Activated naive CD4-positive, alpha-beta T cell treated with anti-CD3 and anti-CD28 coated beads, Interleukin-2, amount 10 ng/mL, durations not matched to agents 7 days and 5 days (primary cell): Measurements from ENCODE around the gene ISYNA1.

Experiments
- CTCF ChIA-PET: fragments of 350-600 bp; sonication (Branson Sonifier 250); formaldehyde crosslinking; loops from one replicate; lab custom pipeline; 2021; ENCODE audit warnings: antibody characterized with exemption; lab: Charles Lee
- DNase-seq: peaks from one replicate; pipeline ENCODE4 v3.0.0-alpha.2; 2020
- H3K27ac Mint-ChIP-seq: one replicate; pipeline ENCODE4 v1.8.0; 2021; ENCODE audit warnings: mild to moderate bottlenecking, moderate library complexity, mixed read lengths
- H3K27me3 Mint-ChIP-seq: one replicate; pipeline ENCODE4 v1.8.0; 2021; ENCODE audit warnings: mild to moderate bottlenecking, mixed read lengths
- H3K36me3 Mint-ChIP-seq: one replicate; pipeline ENCODE4 v1.8.0; 2021; ENCODE audit warnings: mixed read lengths
- H3K4me1 Mint-ChIP-seq: one replicate; pipeline ENCODE4 v1.8.0; 2021; ENCODE audit warnings: mixed read lengths
- H3K4me3 Mint-ChIP-seq: one replicate; pipeline ENCODE4 v1.8.0; 2021; ENCODE audit warnings: mild to moderate bottlenecking, moderate library complexity, mixed read lengths
- H3K9me3 Mint-ChIP-seq: one replicate; pipeline ENCODE4 v1.8.0; 2021; ENCODE audit warnings: mixed read lengths

Gene ISYNA1

DNA sequence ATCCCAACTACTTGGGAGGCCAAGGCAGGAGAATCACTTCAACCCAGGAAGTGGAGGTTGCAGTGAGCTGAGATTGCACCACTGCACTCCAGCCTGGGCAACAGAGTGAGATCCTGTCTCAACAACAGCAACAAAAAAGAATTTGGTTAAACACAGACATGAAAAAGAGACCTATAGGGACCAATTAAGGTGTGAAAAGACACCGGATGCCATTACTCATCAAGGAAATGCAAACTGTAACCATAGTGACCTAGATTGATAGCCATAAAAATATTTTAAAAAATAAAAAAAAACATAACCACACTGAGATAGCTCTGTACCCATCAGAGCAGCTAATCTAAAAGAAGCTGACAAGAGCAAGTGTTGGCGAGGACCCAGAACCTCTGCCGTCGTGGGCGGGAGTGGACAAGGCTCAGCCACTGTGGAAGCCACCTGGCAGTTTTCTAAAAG is 37.1 kb upstream of the ISYNA1 start:
- CTCF ChIA-PET = no interaction called here
- DNase-seq = no peak
- no peak overlapping the region for H3K4me3 Mint-ChIP-seq

DNA sequence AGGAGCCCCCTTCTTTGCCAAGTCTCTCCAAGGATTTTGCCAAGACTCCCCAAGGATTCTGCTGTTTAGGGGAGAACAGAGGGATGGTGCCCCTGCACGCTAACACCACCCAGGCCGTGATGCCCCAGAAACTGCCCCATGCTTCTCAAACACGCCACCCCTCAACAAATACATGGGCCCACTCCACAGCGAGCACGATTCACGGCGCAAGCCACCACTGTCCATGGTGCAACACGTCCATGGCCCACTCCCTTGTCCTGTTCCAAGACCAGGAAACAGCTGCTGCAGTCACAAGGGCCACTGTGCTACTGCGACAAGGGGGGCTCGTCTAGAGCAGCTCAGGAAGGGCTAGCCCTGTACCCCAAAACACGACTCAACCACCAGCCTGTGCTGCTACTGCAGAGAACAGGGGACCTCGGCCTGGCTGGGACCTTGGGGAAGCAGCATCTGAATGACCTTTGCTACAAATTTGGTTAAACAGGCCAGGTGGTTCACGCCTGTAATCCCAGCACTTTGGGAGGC is 36.5 kb upstream of the ISYNA1 start:
- DNase-seq = no peak
- CTCF ChIA-PET = no interaction called here
- Mint-ChIP-seq H3K4me3 (no peak overlapping the region), H3K9me3 (no peaks in the 10 kb centered on the region), H3K36me3 (peaks cover 6% of the 10 kb centered on the region), H3K4me1 (peaks cover 31% of the 10 kb centered on the region), H3K27me3 (no peaks in the 10 kb centered on the region), H3K27ac (peak overlapping the region; percentile 55)

More for the DNA sequence above, 37.1 kb upstream of the ISYNA1 start:
- H3K27ac Mint-ChIP-seq = peak overlapping the region; percentile 55
- H3K36me3 Mint-ChIP-seq = peaks cover 6% of the 10 kb centered on the region
- peaks cover 37% of the 10 kb centered on the region for H3K4me1 Mint-ChIP-seq
- H3K9me3 Mint-ChIP-seq = no peaks in the 10 kb centered on the region
- no peaks in the 10 kb centered on the region for H3K27me3 Mint-ChIP-seq

DNA sequence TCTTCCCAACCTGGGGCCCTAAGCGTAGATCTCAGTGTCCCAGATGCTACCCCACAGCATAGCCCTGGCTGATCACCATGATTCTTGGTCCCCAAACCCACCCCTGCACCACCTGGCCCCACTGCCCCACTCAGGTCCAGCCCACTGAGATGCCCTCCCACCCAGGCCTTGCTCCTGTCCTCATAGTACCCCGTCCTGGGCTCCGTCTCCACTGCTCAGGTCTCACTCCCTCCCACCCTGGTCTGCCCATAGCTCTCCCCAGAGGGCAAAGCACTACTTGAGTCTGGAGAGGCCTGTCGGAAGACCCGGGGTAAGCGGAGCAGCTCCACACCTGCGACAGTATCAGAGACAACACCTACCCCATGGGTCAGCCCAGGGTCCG is 35.8 kb upstream of the ISYNA1 start:
- H3K27ac Mint-ChIP-seq = no peak overlapping the region
- H3K9me3 Mint-ChIP-seq = no peaks in the 10 kb centered on the region
- no peak for DNase-seq
- peaks cover 24% of the 10 kb centered on the region for H3K4me1 Mint-ChIP-seq
- no peak overlapping the region for H3K4me3 Mint-ChIP-seq
- H3K36me3 Mint-ChIP-seq = peaks cover 6% of the 10 kb centered on the region
- no peaks in the 10 kb centered on the region for H3K27me3 Mint-ChIP-seq
- CTCF ChIA-PET = interaction anchor here (0.9 kb wide), 1 partner anchor 13 kb away, joined by 3 read pairs; no protein-coding TSS in a partner anchor

DNA sequence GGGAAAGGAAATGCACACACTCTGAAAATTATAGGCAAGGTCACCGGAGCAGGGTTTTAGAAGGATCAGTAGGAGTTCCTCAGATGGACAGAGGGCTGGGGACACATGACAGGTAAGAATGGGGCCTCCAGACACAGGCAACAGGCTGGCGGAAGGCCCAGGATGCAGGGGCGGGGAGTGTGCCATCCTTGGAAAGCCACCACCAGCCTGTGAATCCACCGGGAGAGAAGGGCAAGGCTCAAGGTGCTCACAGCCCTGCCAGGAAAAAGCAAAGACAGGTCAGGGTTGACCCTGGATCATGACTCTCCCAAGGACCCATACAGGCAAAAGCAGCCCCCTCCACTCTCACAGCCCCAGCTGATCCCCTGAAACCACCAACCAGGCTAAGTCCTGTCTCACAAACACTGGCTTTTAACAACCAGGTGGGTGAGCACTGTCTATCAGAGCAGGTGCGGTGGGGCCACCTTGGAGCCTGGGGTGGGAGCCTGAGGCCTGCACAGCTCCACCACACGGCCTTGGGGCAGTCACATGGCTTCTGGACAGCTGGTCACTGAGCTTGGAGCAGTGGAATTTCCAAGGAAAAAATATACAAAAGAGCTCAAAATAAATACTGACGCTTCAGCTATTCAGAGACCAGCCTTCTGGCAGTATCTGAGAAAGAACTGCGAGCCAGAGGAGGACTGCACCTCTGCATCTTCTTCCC is 35.2 kb upstream of the ISYNA1 start:
- Mint-ChIP-seq H3K4me1 (peaks cover 18% of the 10 kb centered on the region), H3K27me3 (no peaks in the 10 kb centered on the region), H3K36me3 (peaks cover 6% of the 10 kb centered on the region), H3K4me3 (no peak overlapping the region), H3K9me3 (no peaks in the 10 kb centered on the region), H3K27ac (no peak overlapping the region)
- no peak for DNase-seq
- CTCF ChIA-PET = interaction anchor here (0.9 to 1.0 kb wide), 2 partner anchors 12 to 47 kb away, joined by 3 read pairs; no protein-coding TSS in a partner anchor

DNA sequence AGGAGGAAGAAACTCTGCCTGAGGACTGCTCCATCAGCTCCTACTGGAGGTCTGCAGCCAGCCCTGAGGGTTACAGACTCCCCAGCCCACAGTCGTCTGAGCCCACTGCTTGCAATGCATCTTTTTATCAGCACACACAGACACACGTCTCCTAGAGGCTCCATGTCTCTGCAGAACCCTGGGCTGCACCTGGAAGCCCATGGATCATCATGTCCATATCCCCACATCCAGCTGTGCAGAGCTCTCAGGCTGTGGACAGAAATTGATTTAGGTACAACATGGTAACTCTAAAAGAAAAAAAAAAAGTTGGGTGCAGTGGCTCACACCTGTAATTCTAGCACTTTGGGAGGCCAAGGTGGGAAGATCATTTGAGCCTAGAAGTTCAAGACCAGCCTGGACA is 32.9 kb upstream of the ISYNA1 start:
- Mint-ChIP-seq H3K36me3 (peaks cover 6% of the 10 kb centered on the region), H3K4me3 (no peak overlapping the region), H3K27me3 (no peaks in the 10 kb centered on the region), H3K9me3 (no peaks in the 10 kb centered on the region), H3K27ac (peak overlapping the region; percentile 19), H3K4me1 (peaks cover 7% of the 10 kb centered on the region)
- CTCF ChIA-PET = interaction anchor here (0.7 to 3.3 kb wide), 11 partner anchors 9 to 377 kb away, joined by 3 to 17 read pairs (median 4); partner anchors contain the start of gene ELL
- no peak for DNase-seq

DNA sequence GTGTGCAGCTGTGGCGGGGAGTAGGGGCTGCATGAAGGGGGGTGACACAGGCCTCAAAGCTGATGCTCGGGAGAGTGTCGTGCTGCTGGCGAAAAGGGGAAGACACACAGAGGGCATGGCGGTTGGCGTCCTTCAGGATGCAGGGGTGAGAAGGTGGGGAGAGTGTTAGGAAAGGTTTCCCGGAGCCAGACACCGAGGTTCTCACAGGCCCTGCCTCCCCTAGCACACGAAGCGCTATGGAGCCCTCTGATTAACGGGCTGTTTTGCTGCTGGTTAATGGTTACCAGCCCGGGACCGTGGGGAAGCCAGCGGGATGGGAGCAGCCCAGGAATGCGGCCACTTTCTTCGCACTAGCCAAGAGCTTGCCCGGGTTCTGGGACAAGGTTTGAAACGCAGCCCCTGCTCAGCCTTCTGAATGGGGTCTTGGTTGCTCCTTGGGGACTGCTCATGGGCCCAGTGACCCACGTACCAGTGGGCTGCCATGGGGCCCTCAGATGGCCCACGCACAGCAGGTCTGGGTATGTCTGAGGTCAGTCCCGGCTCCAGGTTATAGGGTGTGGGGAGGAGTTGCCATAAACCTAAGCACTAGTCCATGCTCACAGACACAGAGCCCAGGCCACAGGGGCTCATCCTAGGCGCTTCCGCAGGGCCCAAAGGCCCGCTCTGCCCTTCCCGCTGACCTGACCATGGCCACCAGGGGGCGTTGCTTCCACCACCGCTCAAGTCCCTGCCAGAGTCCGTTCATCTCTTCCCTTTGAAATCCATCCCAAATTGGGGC is 31.3 kb upstream of the ISYNA1 start:
- CTCF ChIA-PET = interaction anchor here (0.7 to 3.3 kb wide), 16 partner anchors 9 to 378 kb away, joined by 3 to 17 read pairs (median 4); partner anchors contain the start of genes ELL and UBA52
- DNase-seq = peak; percentile 68

DNA sequence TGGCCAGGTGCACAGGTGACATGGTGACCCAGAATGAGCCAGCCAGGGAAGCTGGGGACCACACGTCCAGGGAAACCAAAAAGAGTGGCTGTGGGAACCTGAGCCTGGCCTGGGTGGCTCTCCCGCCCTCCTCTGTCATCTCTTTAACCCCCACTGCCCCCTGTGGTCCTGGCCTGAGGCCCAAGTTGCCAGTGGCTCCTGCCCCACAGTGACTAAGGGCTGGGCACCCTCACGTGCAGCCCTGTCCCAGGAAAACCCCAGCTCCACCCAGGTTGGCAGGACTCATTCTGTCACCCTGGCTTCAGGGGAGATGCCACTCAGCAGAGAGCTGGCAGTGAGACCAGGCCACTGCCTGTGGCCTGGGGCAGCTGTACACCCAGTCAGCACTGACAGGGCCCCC is 30.6 kb upstream of the ISYNA1 start:
- H3K27me3 Mint-ChIP-seq = no peaks in the 10 kb centered on the region
- peaks cover 8% of the 10 kb centered on the region for H3K36me3 Mint-ChIP-seq
- H3K27ac Mint-ChIP-seq = no peak overlapping the region
- no peak overlapping the region for H3K4me3 Mint-ChIP-seq
- peaks cover 8% of the 10 kb centered on the region for H3K4me1 Mint-ChIP-seq
- CTCF ChIA-PET = interaction anchor here (0.8 to 3.3 kb wide), 8 partner anchors 8 to 379 kb away, joined by 3 to 12 read pairs (median 4); partner anchors contain the start of gene UBA52
- no peak for DNase-seq
- H3K9me3 Mint-ChIP-seq = no peaks in the 10 kb centered on the region

More for the DNA sequence above, 31.3 kb upstream of the ISYNA1 start:
- Mint-ChIP-seq H3K36me3 (peaks cover 8% of the 10 kb centered on the region), H3K9me3 (no peaks in the 10 kb centered on the region), H3K27me3 (no peaks in the 10 kb centered on the region), H3K4me1 (peaks cover 6% of the 10 kb centered on the region), H3K27ac (peak overlapping the region; percentile 55), H3K4me3 (no peak overlapping the region)

DNA sequence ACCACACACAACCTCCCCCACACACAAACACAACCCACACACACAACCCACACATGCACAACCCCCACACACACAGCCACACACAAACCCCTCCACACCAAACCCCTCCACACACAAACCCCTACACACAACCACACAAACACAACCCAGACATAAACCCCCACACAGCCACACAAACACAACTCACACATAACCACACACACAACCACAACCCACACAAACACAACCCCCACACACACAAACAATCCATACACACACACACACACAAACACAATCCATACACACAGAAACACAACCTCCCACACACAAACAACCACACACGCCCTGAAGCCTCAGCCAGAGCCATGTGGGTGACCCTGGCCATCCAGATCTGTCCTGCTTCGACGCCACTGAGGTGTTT is 30.0 kb upstream of the ISYNA1 start:
- no peak overlapping the region for H3K4me3 Mint-ChIP-seq
- H3K4me1 Mint-ChIP-seq = peaks cover 9% of the 10 kb centered on the region
- CTCF ChIA-PET = interaction anchor here (1.1 to 3.3 kb wide), 6 partner anchors 8 to 380 kb away, joined by 3 to 12 read pairs (median 4); no protein-coding TSS in a partner anchor
- no peak for DNase-seq
- H3K9me3 Mint-ChIP-seq = no peaks in the 10 kb centered on the region
- peaks cover 9% of the 10 kb centered on the region for H3K36me3 Mint-ChIP-seq
- no peaks in the 10 kb centered on the region for H3K27me3 Mint-ChIP-seq
- H3K27ac Mint-ChIP-seq = no peak overlapping the region

DNA sequence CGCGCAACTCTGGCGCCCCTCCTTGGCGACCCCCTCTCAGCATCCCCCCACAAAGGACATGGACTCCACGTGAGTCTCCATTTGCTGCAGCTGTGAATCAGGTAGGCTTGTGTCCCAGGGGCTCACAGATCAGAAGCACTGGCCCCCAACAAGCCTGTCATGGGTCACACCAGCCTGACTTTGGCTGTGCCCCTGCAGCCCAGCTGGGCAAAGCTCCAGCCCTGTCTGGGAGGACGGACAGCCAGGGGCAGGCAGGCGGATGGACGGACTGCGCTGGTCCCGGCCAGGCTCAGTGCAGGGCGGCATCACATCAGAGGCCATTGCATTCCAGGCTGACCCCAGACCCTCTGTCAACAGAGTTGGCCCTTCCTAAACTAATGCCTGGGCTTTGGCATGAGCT is 28.4 kb upstream of the ISYNA1 start:
- peaks cover 13% of the 10 kb centered on the region for H3K36me3 Mint-ChIP-seq
- DNase-seq = no peak
- CTCF ChIA-PET = interaction anchor here (0.5 to 1.7 kb wide), 4 partner anchors 19 to 406 kb away, joined by 3 to 4 read pairs (median 4); partner anchors contain the start of gene ELL
- H3K27ac Mint-ChIP-seq = no peak overlapping the region
- no peaks in the 10 kb centered on the region for H3K9me3 Mint-ChIP-seq
- no peaks in the 10 kb centered on the region for H3K27me3 Mint-ChIP-seq
- H3K4me3 Mint-ChIP-seq = no peak overlapping the region
- H3K4me1 Mint-ChIP-seq = peaks cover 10% of the 10 kb centered on the region

DNA sequence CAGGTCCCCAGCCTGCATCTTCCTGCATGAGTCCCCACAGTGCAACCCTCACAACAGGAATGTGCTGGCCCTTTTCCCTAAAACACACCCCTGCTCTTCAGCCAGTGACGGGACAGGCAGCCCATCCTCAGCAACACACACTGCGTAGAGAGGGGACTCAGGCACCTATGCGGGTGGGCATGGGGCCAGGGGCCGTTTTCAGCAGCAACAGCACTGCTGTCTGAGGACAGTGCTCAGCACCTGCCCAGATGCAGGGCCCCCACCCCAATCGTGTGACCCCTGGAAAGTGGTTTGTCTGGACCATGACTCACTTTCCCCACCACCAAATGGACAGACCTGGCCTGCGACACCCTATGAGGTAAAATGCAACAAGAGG is 28.0 kb upstream of the ISYNA1 start:
- DNase-seq = no peak
- CTCF ChIA-PET = interaction anchor here (0.6 to 1.7 kb wide), 2 partner anchors 20 to 56 kb away, joined by 3 to 4 read pairs; partner anchors contain the start of gene ELL
- peaks cover 13% of the 10 kb centered on the region for H3K36me3 Mint-ChIP-seq

DNA sequence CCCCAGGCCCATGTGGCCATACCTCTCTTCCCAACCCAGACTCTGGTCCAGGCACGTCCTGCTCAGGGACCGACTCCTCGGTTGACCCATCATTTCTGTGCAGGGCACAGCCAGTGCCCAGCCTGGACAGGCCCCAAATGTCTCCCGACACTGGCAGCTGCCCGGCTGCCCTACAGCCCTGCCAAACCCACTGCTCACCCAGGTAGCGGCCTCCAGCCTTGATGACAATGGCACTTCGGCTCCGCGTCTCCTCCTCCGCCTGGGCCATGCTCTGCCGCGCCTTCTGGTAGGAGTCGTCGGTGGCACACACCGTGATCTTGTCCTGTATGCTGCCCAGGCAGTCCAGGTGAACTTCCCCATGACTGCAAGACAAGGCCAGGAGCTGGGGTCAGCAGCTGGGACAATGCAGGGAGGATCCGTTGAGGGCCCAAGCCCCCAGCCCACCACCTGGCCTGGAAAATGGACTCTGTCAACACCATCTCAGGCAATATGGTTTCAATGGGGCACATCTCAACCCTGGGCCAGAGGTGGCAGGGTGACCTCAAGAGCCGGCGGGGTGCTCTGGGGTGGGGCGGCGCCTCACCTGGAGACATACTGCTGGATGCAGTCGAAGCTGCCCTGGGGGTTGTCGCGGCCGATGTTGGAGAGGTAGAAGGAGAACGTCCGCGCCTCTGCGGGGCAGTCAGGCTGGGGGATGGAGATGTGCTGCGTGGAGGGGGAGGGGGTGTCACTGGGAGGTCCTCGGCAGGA is 27.5 kb upstream of the ISYNA1 start:
- CTCF ChIA-PET = interaction anchor here (0.9 to 1.6 kb wide), 3 partner anchors 14 to 55 kb away, joined by 3 to 6 read pairs (median 4); no protein-coding TSS in a partner anchor
- H3K4me1 Mint-ChIP-seq = peaks cover 10% of the 10 kb centered on the region
- H3K27me3 Mint-ChIP-seq = no peaks in the 10 kb centered on the region
- H3K27ac Mint-ChIP-seq = no peak overlapping the region
- H3K36me3 Mint-ChIP-seq = peaks cover 13% of the 10 kb centered on the region
- no peaks in the 10 kb centered on the region for H3K9me3 Mint-ChIP-seq
- H3K4me3 Mint-ChIP-seq = no peak overlapping the region
- no peak for DNase-seq

More for the DNA sequence above, 28.0 kb upstream of the ISYNA1 start:
- Mint-ChIP-seq H3K27me3 (no peaks in the 10 kb centered on the region), H3K4me3 (no peak overlapping the region), H3K9me3 (no peaks in the 10 kb centered on the region), H3K4me1 (peaks cover 10% of the 10 kb centered on the region), H3K27ac (no peak overlapping the region)

DNA sequence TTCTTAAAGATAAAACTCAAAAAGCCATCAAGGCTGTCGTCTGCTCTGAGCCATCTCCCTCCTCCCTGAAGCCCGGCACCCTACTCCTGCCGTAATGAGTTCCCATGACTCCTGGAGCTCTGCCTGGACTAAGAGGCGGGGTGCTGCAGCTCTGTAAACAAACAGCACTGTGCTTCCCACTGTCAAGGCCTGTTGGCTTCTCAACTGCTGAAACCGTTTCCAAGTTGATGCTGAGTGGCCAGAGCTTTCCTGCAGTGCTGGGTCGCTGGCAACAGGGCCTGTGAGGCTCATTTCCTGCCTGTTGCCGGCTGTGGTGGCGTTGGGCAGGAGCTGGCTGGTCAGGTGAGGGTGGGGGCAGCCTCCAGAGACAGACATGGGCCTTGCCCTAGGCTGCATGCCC is 26.7 kb upstream of the ISYNA1 start:
- no peaks in the 10 kb centered on the region for H3K27me3 Mint-ChIP-seq
- no peak for DNase-seq
- no peak overlapping the region for H3K27ac Mint-ChIP-seq
- H3K4me3 Mint-ChIP-seq = no peak overlapping the region
- H3K4me1 Mint-ChIP-seq = peaks cover 10% of the 10 kb centered on the region
- CTCF ChIA-PET = interaction anchor here (0.9 to 1.6 kb wide), 3 partner anchors 13 to 55 kb away, joined by 3 to 6 read pairs (median 4); no protein-coding TSS in a partner anchor
- peaks cover 15% of the 10 kb centered on the region for H3K36me3 Mint-ChIP-seq
- no peaks in the 10 kb centered on the region for H3K9me3 Mint-ChIP-seq

DNA sequence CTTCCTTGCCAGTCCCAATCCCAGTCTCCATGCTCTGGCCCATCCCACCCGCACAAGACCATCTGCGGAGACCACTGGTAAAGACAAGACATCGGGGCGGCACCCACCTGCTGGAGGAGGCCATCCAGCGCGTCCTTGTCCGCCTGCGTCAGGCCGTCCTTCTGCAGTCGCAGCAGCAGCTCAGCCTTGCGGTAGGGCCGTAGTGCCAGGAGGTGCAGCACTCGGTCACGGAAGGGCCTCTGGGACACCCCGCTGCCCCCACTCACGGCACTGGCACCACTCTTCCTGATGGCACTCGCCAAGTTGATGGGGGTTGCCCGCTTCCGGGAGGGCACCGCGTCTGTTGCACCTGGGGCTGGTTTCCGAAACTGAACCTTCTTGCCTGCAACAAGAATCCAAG is 23.5 kb upstream of the ISYNA1 start:
- H3K4me3 Mint-ChIP-seq = no peak overlapping the region
- H3K27me3 Mint-ChIP-seq = no peaks in the 10 kb centered on the region
- peaks cover 18% of the 10 kb centered on the region for H3K36me3 Mint-ChIP-seq
- CTCF ChIA-PET = interaction anchor here (0.6 to 2.2 kb wide), 10 partner anchors 9 to 858 kb away, joined by 3 to 6 read pairs (median 4); partner anchors contain the start of gene GDF15
- H3K9me3 Mint-ChIP-seq = no peaks in the 10 kb centered on the region
- peaks cover 10% of the 10 kb centered on the region for H3K4me1 Mint-ChIP-seq
- DNase-seq = no peak
- no peak overlapping the region for H3K27ac Mint-ChIP-seq
